ENCODE data around the gene PRKRIP1. TPM values are rescaled to one million over a fixed set of nuclear protein-coding genes. Genes with fewer than 3 reads are reported as not detected.
"Not testable (repeated sequence)": the region's sequence is repeated elsewhere in the genome, so short reads cannot be mapped to it uniquely, and the experiment has no call there.

Gene PRKRIP1
- polyA plus RNA-seq, 3 donors = 27.8 to 33.7 (median 28.7) TPM

DNA sequence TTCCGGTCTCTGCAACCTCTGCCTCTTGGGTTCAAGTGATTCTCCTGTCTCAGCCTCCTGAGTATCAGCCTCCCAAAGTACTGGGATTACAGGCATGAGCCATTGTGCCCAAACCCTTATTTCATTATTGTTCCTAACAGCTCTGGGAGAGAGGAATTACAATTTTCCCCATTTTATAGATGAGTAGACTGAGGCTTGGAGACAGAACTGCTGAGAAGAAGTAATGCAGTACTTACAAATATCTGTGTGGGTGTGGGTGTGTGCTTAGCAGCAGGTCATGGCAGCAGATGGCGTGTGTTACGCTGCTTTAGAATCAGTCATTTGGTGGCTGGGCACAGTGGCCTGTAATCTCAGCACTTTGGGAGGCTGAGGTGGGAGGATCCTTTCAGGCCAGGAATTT, 7.4 kb downstream of the PRKRIP1 start:
- DNase-seq (ENCODE audit: low read depth in 3 of 3, low spot score in 2 of 3) = no peak

DNA sequence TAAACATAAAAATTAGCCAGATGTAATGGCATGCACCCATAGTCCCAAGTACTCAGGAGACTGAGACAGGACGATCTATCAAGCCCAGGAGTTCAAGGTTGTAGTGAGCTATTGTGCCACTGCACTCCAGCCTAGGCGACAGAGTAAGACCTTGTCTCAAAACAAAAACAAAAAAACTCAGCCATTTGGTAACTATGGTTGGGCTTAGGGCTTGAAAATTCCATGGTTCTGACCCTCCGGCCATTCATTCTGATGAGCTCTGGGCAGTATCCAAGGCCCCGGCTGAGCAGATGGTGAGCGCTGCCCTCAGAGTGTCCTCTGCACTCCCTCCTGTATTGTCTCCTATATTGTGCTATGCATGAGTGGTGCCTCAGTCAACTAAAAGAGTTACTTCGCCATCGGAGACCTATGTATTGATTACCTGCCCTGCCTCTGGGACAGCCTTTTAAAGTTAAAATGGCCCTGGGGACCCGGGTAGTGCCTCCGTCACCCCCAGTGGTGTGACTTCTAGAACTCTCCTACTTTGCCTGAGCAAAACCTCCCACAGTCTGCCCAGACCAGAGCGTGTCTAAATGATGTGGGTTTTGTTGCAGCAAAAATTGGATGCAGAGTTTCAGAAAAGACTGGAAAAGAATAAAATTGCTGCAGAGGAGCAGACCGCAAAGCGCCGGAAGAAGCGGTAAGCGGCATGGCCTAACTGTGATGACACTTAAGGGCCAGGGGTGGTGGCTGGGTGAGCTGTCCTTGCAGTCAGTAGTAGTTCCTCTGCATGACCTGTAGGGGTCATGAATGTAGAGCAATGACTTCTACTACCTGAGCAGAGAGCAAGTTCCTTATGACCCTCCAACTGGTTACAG, 8.1 kb downstream of the PRKRIP1 start:
- no peak for DNase-seq (ENCODE audit: low read depth in 3 of 3, low spot score in 2 of 3)

- DNase-seq (ENCODE audit: low read depth in 3 of 3, low spot score in 2 of 3) = not testable (repeated sequence)
Observed at GRCh38 chr7:102404862-102405188, 8.7 kb downstream of the PRKRIP1 start.

GRCh38 chr7:102407910-102408309, 11.7 kb downstream of the PRKRIP1 start:
- DNase-seq (ENCODE audit: low read depth in 3 of 3, low spot score in 2 of 3) = no peak

DNA sequence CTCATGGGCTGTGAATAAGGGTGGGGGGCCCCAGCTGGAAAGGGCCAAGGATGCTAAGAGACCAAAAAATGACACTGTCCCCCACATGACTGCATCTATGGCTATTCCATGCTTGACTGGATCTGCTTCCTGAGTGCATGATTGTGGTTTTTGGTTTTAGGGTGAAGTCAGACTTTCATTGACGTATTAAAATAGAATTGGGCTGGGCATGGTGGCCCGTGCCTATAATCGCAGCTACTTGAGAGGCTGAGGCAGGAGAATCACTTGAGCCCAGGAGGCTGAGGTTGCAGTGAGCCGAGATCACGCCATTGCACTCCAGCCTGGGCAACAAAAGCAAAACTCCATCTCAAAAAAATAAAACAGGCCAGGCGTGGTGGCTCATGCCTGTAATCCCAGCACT, 12.4 kb downstream of the PRKRIP1 start:
- DNase-seq (ENCODE audit: low read depth in 3 of 3, low spot score in 2 of 3) = not testable (repeated sequence)

DNA sequence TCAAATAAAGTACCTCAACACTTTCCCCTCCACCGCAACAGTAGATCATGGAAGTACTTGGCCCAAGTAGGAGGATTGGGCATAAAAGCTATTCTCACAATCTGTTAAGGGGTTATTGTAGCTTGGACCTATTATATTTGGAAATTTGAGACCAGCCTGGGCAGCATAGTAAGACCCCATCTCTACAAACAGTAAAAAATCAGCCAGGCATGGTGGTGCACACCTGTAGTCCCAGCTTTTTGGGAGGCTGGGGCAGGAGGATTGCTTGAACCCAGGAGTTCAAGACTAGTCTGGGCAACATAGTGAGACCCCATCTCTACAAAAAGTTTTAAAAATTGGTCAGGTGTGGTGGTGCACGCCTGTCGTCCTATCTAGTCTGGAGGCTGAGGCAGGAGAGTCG, 13.2 kb downstream of the PRKRIP1 start:
- DNase-seq (ENCODE audit: low read depth in 3 of 3, low spot score in 2 of 3) = no peak

GRCh38 chr7:102410123-102410522, 14.0 kb downstream of the PRKRIP1 start:
- DNase-seq (ENCODE audit: low read depth in 3 of 3, low spot score in 2 of 3) = no peak

DNA sequence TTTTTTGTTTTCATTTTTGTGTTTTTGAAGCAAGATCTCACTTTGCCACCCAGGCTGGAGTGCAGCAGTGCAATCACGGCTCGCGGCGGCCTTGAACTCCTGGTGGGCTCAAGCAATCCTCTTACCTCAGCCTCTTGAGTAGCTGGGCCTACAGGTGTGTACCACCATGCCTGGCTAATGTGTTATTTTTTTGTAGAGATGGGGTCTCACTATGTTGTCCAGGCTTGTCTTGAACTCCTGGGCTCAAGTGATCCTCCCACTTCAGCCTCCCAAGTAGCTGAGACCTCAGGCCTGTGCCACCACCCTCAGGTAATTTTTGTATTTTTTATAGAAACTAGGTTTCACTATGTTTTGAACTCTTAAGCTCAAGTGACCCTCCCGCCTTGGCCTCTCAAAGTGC, 14.8 kb downstream of the PRKRIP1 start:
- no peak for DNase-seq (ENCODE audit: low read depth in 3 of 3, low spot score in 2 of 3)

DNA sequence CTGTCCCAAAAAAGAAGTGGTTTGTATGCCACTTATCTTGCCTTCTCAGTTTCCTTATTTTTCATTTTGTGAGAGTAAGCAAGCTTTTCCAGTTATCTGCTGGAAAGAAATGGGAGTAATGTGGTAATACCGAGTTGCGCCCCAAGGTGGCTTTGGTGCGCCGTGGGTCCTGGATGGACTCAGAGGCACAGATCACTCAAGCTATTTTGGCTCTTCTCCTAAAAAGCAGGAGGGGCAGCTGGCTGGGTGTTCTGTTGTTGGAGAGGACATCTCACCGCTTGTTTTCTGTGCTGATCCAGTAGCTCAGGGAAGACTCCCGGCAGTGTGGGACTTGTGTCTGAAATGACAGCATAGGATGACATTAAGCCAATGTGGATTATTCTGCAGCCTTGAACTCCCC, 16.4 kb downstream of the PRKRIP1 start:
- DNase-seq (ENCODE audit: low read depth in 3 of 3, low spot score in 2 of 3) = no peak

DNA sequence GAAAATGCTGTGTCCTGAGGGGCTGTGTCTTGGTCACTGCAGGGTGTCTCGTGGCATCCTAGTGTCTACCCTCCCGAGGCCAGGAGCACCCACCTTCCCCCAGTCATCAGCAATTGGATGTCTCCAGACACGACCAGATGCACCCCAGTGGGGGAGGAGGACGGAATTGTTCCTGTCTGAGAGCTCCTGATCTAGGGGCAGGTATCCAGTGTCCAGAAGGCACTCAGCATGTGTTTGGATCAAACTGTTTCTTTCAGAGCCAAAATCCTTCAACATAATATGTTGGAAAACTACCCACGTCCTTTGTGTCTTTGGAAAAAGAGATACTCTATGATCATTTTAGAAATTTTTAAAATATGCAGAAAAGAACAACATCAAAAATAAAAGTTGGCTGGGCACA, 16.9 kb downstream of the PRKRIP1 start:
- no peak for DNase-seq (ENCODE audit: low read depth in 3 of 3, low spot score in 2 of 3)

GRCh38 chr7:102413611-102414010, 17.4 kb downstream of the PRKRIP1 start:
- no peak for DNase-seq (ENCODE audit: low read depth in 3 of 3, low spot score in 2 of 3)

DNA sequence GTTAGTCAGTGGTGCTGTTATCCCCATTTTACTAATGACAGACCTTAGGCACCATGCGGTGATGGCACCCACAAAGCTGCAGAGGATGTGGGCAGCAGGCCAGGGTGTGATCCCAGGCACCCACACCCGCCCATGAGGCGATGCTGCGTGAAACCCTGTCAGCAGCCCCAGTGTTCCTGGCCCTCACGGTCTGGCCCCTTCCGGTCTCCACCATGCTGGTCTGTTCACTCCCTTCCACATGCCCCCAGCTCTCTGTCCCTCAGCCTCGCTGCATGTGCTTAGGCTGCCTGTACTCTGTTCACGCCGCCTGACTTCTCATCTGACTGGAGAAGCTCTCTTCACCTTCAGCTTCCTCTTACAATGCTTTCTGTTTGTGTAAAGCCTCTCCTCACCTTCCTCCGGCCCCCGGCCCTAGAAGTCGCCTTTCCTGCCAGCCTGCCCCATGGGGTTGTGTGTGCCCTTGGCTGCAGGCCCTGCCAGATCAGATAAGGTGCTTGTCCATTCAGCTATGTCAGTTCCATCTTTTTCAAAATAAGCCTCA, 19.6 kb downstream of the PRKRIP1 start:
- DNase-seq (ENCODE audit: low read depth in 3 of 3, low spot score in 2 of 3) = no peak

DNA sequence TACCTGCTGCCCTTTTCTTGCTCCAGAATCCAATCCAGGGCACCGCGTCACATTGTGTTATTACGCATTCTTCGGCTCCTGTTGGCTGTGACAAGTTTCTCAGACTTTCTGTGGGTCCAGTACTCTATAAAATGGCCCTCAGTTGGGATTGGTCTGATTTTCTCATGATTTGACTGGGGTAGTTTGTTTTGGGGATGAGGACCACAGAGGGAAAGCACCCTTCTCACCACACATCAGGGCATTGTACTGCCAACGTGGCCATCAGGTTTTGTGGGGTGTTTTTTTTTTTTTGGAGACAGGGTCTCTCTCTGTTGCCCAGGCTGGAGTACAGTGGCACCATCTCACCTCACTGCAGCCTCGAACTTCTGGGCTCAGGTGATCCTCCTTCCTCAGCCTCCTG, 20.2 kb downstream of the PRKRIP1 start:
- DNase-seq (ENCODE audit: low read depth in 3 of 3, low spot score in 2 of 3) = no peak

- DNase-seq (ENCODE audit: low read depth in 3 of 3, low spot score in 2 of 3) = no peak
Observed at GRCh38 chr7:102417105-102417504, 20.9 kb downstream of the PRKRIP1 start.

- DNase-seq (ENCODE audit: low read depth in 3 of 3, low spot score in 2 of 3) = no peak
Observed at GRCh38 chr7:102418592-102418991, 22.4 kb downstream of the PRKRIP1 start.

DNA sequence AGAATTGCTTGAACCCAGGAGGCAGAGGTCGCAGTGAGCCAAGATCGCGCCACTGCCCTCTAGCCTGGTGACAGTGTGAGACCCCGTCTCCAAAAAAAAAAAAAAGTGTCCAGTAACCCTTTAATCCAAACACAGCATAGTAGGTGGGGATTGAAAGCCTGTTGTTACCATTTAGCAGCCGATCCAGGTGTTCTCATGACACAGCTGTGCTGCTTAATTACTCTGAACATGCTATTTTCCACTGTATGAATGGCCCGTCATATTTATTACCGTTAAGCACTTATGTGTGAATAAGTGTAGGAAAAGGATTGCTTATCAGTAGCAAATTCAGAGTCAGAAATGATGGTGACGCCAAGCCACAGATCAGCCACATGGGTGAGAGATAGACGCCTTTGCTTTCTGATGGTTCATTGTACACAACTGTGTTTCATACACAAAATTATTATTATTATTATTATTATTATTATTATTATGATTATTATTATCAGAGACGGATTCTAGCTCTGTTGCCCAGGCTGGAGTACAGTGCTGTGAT, 25.6 kb downstream of the PRKRIP1 start:
- DNase-seq (ENCODE audit: low read depth in 3 of 3, low spot score in 2 of 3) = no peak

GRCh38 chr7:102424129-102424551, 28.0 kb downstream of the PRKRIP1 start:
- no peak for DNase-seq (ENCODE audit: low read depth in 3 of 3, low spot score in 2 of 3)

DNA sequence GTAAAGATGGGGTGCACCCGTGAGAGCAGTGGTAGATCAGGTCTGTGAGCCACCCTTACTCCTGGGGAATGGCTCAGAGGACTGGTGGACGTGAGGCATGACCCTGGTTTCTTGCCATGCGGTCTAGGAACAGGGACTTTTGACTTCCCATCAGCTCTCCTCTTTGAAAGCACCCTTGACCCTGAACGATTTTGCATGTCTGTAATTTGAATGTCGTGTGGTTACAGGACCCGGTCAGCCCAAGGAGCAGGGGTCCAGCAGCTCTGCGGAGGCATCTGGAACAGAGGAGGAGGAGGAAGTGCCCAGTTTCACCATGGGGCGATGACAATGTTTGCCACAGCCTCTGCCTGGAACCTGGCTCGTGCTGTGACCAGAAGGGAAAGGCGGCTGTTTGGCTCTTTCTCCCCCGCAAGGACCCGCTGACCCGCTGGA, 28.6 kb downstream of the PRKRIP1 start:
- no peak for DNase-seq (ENCODE audit: low read depth in 3 of 3, low spot score in 2 of 3)

DNA sequence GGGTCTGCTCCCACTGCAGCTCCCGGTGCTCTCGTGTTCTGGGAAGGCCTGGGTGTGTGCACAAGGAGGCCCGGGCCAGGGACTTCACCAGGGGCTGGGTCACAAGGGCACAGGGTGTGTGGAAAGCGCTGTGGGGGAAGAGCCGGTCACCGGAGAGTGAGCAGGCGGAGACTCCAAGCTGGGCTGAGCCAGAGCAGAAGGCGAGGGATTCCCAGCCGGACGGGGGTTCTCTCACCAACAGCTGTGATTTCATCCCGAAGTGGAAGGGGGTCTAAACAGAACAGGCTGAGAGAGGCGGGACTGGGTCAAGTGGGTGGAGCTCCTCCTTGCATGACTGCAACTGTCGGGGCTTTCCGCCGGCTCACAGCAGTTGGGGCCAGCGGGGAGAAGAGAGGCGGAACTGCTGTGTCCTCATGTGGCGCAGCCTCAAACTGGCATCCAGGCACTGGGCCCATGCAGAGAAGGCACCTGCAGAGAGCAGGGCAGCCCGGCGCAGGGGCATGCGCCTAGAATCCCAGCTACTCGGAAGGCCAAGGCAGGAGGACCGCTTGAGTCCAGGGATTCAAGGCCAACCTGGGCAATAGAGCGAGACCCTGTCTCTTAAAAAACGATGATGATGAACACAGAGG, 29.6 kb downstream of the PRKRIP1 start:
- DNase-seq (ENCODE audit: low read depth in 3 of 3, low spot score in 2 of 3) = no peak

DNA sequence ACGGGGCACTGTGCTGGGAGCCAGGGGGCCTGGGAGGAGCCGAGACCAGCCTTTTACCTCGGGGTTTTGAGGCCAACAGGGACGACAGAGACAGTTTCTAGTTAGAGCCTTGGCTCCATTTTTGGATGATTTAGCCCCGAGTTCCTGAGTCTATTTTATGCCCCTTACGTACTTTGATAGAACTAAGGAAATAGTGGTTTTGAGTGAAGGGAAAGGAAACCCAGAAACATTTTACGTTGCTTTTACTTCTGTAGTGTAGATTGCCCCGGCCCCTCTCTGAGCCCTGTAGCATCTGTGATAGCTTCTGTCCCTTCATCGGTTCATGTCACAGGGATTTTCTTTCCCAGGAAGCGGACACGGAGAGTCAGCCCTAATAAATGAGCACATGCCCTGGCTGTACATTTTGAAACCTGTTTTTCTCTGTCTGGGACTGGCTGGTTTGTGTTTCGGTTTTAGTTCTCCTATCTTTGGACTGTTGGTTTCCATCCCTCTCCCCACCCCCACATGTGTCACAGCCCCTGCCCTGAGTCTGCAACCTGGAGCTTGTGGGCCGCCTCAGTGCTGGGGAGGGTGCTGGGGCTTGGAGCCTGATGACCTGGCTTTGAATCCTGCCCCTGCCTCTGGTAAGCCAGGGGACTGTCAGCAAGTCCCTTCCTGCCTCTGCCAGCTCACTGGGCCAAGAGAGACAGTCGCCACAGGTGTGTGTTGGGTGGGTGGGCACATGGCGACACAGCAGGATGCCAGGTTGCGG, 30.3 kb downstream of the PRKRIP1 start:
- DNase-seq (ENCODE audit: low read depth in 3 of 3, low spot score in 2 of 3) = no peak

- DNase-seq (ENCODE audit: low read depth in 3 of 3, low spot score in 2 of 3) = no peak
Observed at GRCh38 chr7:102427019-102427405, 30.8 kb downstream of the PRKRIP1 start.
